ENCODE results near the gene RFK. TPM values are rescaled to one million over a fixed set of nuclear protein-coding genes. Genes with fewer than 3 reads are reported as not detected.

Gene RFK
- total and polyA plus RNA-seq, 3 experiments from 2014 or later, result 12.7 to 32.3 (median 13.8) TPM

- peaks cover 0 to 4% (median 2%) of the 10 kb centered on the region in 3 donors for H3K4me1 Mint-ChIP-seq
- no peaks in the 10 kb centered on the region for H3K9me3 Mint-ChIP-seq
- ChIA-PET CTCF (no interaction called here), POLR2A (no interaction called here)
- no peak overlapping the region for H3K4me3 Mint-ChIP-seq
- DNase-seq, result no peak
- H3K4me1 ChIP-seq (ENCODE audit: insufficient read depth, low read length), result no peaks in the 10 kb centered on the region
- no peak overlapping the region for H3K27ac ChIP-seq (ENCODE audit: low read depth, low read length)
- no peaks in the 10 kb centered on the region for H3K27me3 ChIP-seq (ENCODE audit: insufficient read depth, low read length, poor library complexity, severe bottlenecking)
- H3K27me3 Mint-ChIP-seq, result peaks cover 0 to 2% of the 10 kb centered on the region in 2 donors
- no peak overlapping the region for H3K4me3 ChIP-seq (ENCODE audit: low read length)
- H3K36me3 ChIP-seq (ENCODE audit: insufficient read depth, low read length), result no peaks in the 10 kb centered on the region
- H3K36me3 Mint-ChIP-seq, result no peaks in the 10 kb centered on the region
- no peaks in the 10 kb centered on the region for H3K9me3 ChIP-seq (ENCODE audit: low read length)
- no peak overlapping the region for H3K27ac Mint-ChIP-seq
Measured at GRCh38 chr9:76373784-76374474, 20.3 kb downstream of the RFK start.

DNA sequence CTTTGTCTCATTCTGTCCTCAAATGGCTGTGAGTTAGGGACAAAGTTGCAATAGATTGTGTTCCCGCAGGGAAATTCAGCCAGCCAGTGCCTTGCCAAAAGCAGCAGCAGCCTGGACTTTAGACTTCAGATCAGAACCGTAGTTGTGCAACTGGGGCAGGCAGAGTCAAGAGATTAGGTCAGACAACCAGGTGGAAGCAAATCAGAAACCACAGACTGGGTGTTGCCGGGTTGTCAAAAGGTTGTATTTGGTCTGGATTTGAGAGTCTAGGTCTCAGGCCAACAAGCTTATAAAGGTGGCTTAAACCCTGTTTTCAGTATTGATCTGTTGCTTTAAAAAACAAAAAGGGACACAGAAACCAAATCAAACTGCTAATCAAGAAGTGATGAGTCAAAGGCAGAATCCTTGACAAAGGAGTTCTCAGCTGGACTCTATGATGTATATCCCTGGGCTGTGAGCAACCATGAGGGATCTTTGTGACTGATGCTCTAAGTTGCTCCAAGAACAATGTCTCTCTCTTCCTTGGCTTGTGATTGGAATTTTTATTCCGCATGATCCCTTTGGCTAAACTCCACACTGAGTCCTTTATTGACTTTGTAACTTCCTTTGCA, 20.9 kb downstream of the RFK start:
- ChIA-PET POLR2A (no interaction called here), CTCF (no interaction called here)
- no peak for DNase-seq
- Histone ChIP-seq H3K9me3 (ENCODE audit: low read length) (no peaks in the 10 kb centered on the region), H3K36me3 (ENCODE audit: insufficient read depth, low read length) (no peaks in the 10 kb centered on the region), H3K4me3 (ENCODE audit: low read length) (no peak overlapping the region), H3K27me3 (ENCODE audit: insufficient read depth, low read length, poor library complexity, severe bottlenecking) (no peaks in the 10 kb centered on the region), H3K4me1 (ENCODE audit: insufficient read depth, low read length) (no peaks in the 10 kb centered on the region), H3K27ac (ENCODE audit: low read depth, low read length) (no peak overlapping the region)
- Mint-ChIP-seq H3K4me1 (peaks cover 0 to 4% (median 2%) of the 10 kb centered on the region in 3 donors), H3K4me3 (no peak overlapping the region), H3K36me3 (no peaks in the 10 kb centered on the region), H3K9me3 (no peaks in the 10 kb centered on the region), H3K27me3 (peaks cover 0 to 2% of the 10 kb centered on the region in 2 donors), H3K27ac (no peak overlapping the region)

DNA sequence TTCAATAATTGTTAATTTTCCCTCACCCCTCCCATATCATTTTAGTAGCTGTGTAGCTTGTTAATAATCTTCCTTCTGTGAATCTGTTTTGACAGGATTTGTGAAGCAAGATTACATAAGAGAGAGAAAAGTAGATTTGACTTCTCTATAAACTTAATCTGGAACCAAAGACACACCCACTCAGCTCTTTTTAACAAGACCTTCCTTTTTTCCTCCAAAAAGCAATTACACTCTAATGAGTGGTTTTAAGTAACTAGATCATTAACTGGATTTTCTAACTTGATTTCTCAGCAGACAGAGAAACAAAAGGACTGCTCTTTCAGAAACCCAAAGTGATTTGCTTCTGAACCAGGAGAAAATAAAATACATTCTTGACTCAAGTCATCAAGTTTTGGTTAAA, 21.9 kb downstream of the RFK start:
- H3K4me1 ChIP-seq (ENCODE audit: insufficient read depth, low read length), result no peaks in the 10 kb centered on the region
- H3K27me3 Mint-ChIP-seq, result peaks cover 0 to 4% of the 10 kb centered on the region in 2 donors
- H3K27me3 ChIP-seq (ENCODE audit: insufficient read depth, low read length, poor library complexity, severe bottlenecking), result no peaks in the 10 kb centered on the region
- CTCF ChIA-PET, result no interaction called here
- no peaks in the 10 kb centered on the region for H3K36me3 ChIP-seq (ENCODE audit: insufficient read depth, low read length)
- no peak overlapping the region for H3K4me3 Mint-ChIP-seq
- POLR2A ChIA-PET, result no interaction called here
- no peaks in the 10 kb centered on the region for H3K9me3 Mint-ChIP-seq
- peaks cover 0 to 4% (median 2%) of the 10 kb centered on the region in 3 donors for H3K4me1 Mint-ChIP-seq
- no peak overlapping the region for H3K4me3 ChIP-seq (ENCODE audit: low read length)
- H3K27ac Mint-ChIP-seq, result no peak overlapping the region
- H3K27ac ChIP-seq (ENCODE audit: low read depth, low read length), result no peak overlapping the region
- H3K36me3 Mint-ChIP-seq, result peaks cover 0 to 3% (median 0%) of the 10 kb centered on the region in 3 donors
- no peaks in the 10 kb centered on the region for H3K9me3 ChIP-seq (ENCODE audit: low read length)
- DNase-seq, result no peak

DNA sequence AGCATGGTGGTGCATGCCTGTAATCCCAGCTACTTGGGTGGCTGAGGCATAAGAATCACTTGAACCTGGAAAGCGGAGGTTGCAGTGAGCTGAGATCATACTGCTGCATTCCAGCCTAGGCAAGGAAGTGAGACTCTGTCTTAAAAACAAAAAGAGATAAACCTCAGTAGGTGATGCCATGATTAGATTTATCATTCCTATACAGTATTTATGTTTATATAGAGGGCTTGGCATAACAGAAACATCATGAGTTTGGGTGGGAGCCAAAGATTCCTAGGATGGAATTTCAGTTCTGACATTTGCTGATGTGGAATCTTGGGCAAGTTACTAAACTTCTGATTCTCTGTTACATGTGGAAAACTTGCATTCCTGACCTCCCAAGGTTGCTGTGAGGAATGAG, 22.3 kb downstream of the RFK start:
- Mint-ChIP-seq H3K27ac (no peak overlapping the region), H3K9me3 (no peaks in the 10 kb centered on the region), H3K27me3 (peaks cover 0 to 4% of the 10 kb centered on the region in 2 donors), H3K4me3 (no peak overlapping the region), H3K36me3 (peaks cover 0 to 3% (median 0%) of the 10 kb centered on the region in 3 donors), H3K4me1 (peaks cover 0 to 4% (median 2%) of the 10 kb centered on the region in 3 donors)
- no peaks in the 10 kb centered on the region for H3K4me1 ChIP-seq (ENCODE audit: insufficient read depth, low read length)
- ChIA-PET CTCF (no interaction called here), POLR2A (no interaction called here)
- H3K36me3 ChIP-seq (ENCODE audit: insufficient read depth, low read length), result no peaks in the 10 kb centered on the region
- DNase-seq, result no peak
- H3K4me3 ChIP-seq (ENCODE audit: low read length), result no peak overlapping the region
- no peaks in the 10 kb centered on the region for H3K9me3 ChIP-seq (ENCODE audit: low read length)
- no peak overlapping the region for H3K27ac ChIP-seq (ENCODE audit: low read depth, low read length)
- H3K27me3 ChIP-seq (ENCODE audit: insufficient read depth, low read length, poor library complexity, severe bottlenecking), result no peaks in the 10 kb centered on the region

- H3K4me3 Mint-ChIP-seq, result no peak overlapping the region
- Histone ChIP-seq H3K4me3 (ENCODE audit: low read length) (no peak overlapping the region), H3K9me3 (ENCODE audit: low read length) (no peaks in the 10 kb centered on the region), H3K27ac (ENCODE audit: low read depth, low read length) (no peak overlapping the region), H3K27me3 (ENCODE audit: insufficient read depth, low read length, poor library complexity, severe bottlenecking) (no peaks in the 10 kb centered on the region), H3K4me1 (ENCODE audit: insufficient read depth, low read length) (no peaks in the 10 kb centered on the region), H3K36me3 (ENCODE audit: insufficient read depth, low read length) (no peaks in the 10 kb centered on the region)
- POLR2A ChIA-PET, result no interaction called here
- peaks cover 0 to 3% (median 0%) of the 10 kb centered on the region in 3 donors for H3K36me3 Mint-ChIP-seq
- peaks cover 0 to 4% of the 10 kb centered on the region in 2 donors for H3K27me3 Mint-ChIP-seq
- H3K9me3 Mint-ChIP-seq, result no peaks in the 10 kb centered on the region
- no peak for DNase-seq
- peak overlapping the region in 1 of 8 donors; percentile 65 for H3K27ac Mint-ChIP-seq
- H3K4me1 Mint-ChIP-seq, result peaks cover 0 to 4% (median 2%) of the 10 kb centered on the region in 3 donors
- CTCF ChIA-PET, result no interaction called here
Measured at GRCh38 chr9:76370396-76371023, 23.7 kb downstream of the RFK start.

DNA sequence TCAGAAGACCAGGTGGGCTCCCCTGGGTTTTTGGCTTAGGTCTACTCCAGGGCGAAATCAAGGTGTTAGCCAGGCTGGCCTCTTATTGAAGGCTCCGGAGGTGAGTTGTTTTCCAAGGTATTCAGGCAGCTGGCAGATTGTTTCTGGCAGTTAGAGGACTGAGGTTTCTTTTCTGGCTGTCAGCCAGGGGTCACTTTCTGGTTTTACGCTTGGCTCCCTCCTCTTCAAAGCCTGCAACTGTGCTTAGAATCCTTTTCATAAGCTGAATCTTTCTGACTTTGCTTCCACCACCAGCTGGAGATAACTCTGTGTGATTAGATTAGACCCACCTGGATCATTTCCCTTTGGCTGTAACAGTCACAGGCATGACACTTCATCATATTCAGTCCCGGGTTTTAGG, 24.6 kb downstream of the RFK start:
- POLR2A ChIA-PET, result no interaction called here
- no peak overlapping the region for H3K27ac ChIP-seq (ENCODE audit: low read depth, low read length)
- H3K4me3 ChIP-seq (ENCODE audit: low read length), result no peak overlapping the region
- Mint-ChIP-seq H3K4me3 (no peak overlapping the region), H3K27ac (no peak overlapping the region), H3K27me3 (peaks cover 1 to 4% of the 10 kb centered on the region in 2 donors), H3K9me3 (no peaks in the 10 kb centered on the region), H3K4me1 (peaks cover 0 to 4% (median 2%) of the 10 kb centered on the region in 3 donors), H3K36me3 (peaks cover 0 to 3% (median 0%) of the 10 kb centered on the region in 3 donors)
- H3K27me3 ChIP-seq (ENCODE audit: insufficient read depth, low read length, poor library complexity, severe bottlenecking), result no peaks in the 10 kb centered on the region
- CTCF ChIA-PET, result no interaction called here
- no peaks in the 10 kb centered on the region for H3K9me3 ChIP-seq (ENCODE audit: low read length)
- no peaks in the 10 kb centered on the region for H3K4me1 ChIP-seq (ENCODE audit: insufficient read depth, low read length)
- no peaks in the 10 kb centered on the region for H3K36me3 ChIP-seq (ENCODE audit: insufficient read depth, low read length)
- DNase-seq, result no peak

- CTCF ChIA-PET, result no interaction called here
- Histone ChIP-seq H3K27me3 (ENCODE audit: insufficient read depth, low read length, poor library complexity, severe bottlenecking) (no peaks in the 10 kb centered on the region), H3K27ac (ENCODE audit: low read depth, low read length) (no peak overlapping the region), H3K4me1 (ENCODE audit: insufficient read depth, low read length) (no peaks in the 10 kb centered on the region), H3K4me3 (ENCODE audit: low read length) (no peak overlapping the region), H3K36me3 (ENCODE audit: insufficient read depth, low read length) (no peaks in the 10 kb centered on the region), H3K9me3 (ENCODE audit: low read length) (no peaks in the 10 kb centered on the region)
- Mint-ChIP-seq H3K27ac (no peak overlapping the region), H3K4me3 (no peak overlapping the region), H3K4me1 (no peaks in the 10 kb centered on the region), H3K27me3 (peaks cover 4 to 17% of the 10 kb centered on the region in 2 donors), H3K9me3 (no peaks in the 10 kb centered on the region), H3K36me3 (peaks cover 0 to 3% (median 0%) of the 10 kb centered on the region in 3 donors)
- no peak for DNase-seq
- POLR2A ChIA-PET, result no interaction called here
Measured at GRCh38 chr9:76366275-76366674, 28.0 kb downstream of the RFK start.

GRCh38 chr9:76365028-76365427, 29.2 kb downstream of the RFK start:
- H3K36me3 ChIP-seq (ENCODE audit: insufficient read depth, low read length), result no peaks in the 10 kb centered on the region
- H3K36me3 Mint-ChIP-seq, result peaks cover 0 to 3% (median 0%) of the 10 kb centered on the region in 3 donors
- H3K27me3 Mint-ChIP-seq, result peaks cover 4 to 17% of the 10 kb centered on the region in 2 donors
- no peaks in the 10 kb centered on the region for H3K27me3 ChIP-seq (ENCODE audit: insufficient read depth, low read length, poor library complexity, severe bottlenecking)
- no peaks in the 10 kb centered on the region for H3K4me1 Mint-ChIP-seq
- H3K9me3 Mint-ChIP-seq, result no peaks in the 10 kb centered on the region
- H3K4me3 ChIP-seq (ENCODE audit: low read length), result no peak overlapping the region
- H3K4me1 ChIP-seq (ENCODE audit: insufficient read depth, low read length), result no peaks in the 10 kb centered on the region
- no peak for DNase-seq
- H3K9me3 ChIP-seq (ENCODE audit: low read length), result no peaks in the 10 kb centered on the region
- CTCF ChIA-PET, result no interaction called here
- H3K4me3 Mint-ChIP-seq, result no peak overlapping the region
- H3K27ac Mint-ChIP-seq, result no peak overlapping the region
- POLR2A ChIA-PET, result no interaction called here
- H3K27ac ChIP-seq (ENCODE audit: low read depth, low read length), result no peak overlapping the region

All from CD8-positive, alpha-beta memory T cell (primary cell).